ENCODE measurements around the gene DYRK1B.
"Not testable (repeated sequence)": the region's sequence is repeated elsewhere in the genome, so short reads cannot be mapped to it uniquely, and the experiment has no call there.

Gene DYRK1B

DNA sequence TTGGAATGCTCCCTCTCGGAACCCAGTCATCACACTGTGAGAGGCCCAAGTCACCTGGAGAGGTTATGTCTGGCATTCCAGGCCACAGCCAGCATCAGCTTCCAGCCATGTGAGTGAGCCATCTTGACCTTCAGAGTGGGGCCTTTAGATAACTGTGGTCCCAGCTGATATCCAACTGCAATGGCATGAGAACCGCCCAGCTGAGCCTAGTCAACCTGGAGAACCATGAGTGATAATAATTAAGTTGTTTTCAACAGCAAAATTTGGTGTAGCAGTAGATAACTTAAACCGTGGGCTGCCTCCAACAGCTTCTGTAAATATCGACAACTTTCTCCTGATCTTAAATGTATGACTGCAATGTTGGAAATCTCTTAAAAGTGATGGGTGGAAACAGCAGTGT is 24.6 kb downstream of the DYRK1B start:
- in situ Hi-C loops (cut with HindIII; ENCODE audit: low pct_unique_long_range_greater_than_20kb, low sequenced_read_pairs): no loop called here
- no peak for TF ChIP-seq JUND (IDR thresholded peaks at IDR 0.05; ENCODE audit: low read depth)
- no peak for DNase-seq (ENCODE audit: low read depth in 1 of 2, low spot score in 1 of 2)

DNA sequence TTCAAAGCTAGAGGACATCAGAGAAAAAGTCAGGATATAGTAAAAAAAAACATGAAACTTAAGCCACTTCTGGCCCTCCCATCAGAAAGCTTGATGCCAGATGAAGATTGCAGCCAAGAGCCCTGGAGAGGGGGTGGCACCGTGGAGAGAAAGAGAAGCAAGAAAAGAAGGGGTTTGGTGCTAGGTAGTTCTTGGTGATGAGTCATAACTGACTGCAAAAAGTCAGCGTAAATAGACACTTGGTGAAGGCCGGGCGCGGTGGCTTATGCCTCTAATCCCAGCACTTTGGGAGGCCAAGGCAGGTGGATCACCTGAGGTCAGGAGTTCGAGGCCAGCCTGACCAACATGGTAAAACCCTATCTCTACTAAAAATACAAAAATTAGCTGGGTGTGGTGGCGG is 25.3 kb downstream of the DYRK1B start:
- in situ Hi-C loops (cut with HindIII; ENCODE audit: low pct_unique_long_range_greater_than_20kb, low sequenced_read_pairs); DNase-seq (ENCODE audit: low read depth in 1 of 2, low spot score in 1 of 2): not testable (repeated sequence)

DNA sequence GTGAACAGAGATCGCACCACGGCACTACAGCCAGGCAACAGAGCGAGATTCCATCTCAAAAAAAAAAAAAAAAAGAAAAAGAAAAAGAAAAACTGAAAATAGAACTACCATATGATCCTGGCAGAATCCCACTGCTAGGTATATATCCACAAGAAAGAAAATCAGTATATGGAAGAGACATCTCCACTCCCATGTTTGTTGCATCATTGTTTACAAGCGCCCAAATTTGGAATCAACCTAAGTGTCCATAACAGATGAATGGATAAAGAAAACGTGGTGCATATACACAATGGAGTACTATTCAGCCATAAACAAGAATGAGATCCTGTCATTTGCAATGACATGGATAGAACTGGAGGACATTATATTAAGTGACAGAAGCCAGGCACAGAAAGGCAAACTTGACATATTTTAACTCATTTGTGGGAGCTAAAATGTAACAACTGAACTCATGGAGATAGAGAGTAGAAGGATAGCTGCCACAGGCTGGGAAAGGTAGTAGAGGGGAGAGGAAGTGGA is 26.1 kb downstream of the DYRK1B start:
- in situ Hi-C loops (cut with HindIII; ENCODE audit: low pct_unique_long_range_greater_than_20kb, low sequenced_read_pairs): no loop called here
- no peak for DNase-seq (ENCODE audit: low read depth in 1 of 2, low spot score in 1 of 2)
- no peak for TF ChIP-seq JUND (IDR thresholded peaks at IDR 0.05; ENCODE audit: low read depth)

DNA sequence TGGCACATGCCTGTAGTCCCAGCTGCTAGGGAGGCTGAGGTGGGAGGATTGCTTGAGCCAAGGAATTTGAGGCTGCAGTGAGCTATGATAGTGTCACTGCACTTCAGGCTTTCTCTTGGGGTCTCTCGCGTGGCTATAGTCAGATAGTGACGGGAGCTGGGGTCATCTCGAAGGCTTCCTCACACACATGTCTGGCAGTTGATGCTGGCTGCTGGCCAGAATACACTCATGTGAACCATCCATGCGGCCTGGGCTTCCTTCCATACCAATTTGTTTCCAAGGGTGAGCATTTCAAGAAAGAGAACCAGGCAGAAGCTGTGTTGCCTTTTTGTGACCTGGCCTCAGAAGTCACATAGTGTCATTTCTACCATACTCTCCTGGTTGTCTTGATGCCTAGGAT is 28.9 kb downstream of the DYRK1B start:
- in situ Hi-C loops (cut with HindIII; ENCODE audit: low pct_unique_long_range_greater_than_20kb, low sequenced_read_pairs): no loop called here
- DNase-seq (ENCODE audit: low read depth in 1 of 2, low spot score in 1 of 2): no peak

DNA sequence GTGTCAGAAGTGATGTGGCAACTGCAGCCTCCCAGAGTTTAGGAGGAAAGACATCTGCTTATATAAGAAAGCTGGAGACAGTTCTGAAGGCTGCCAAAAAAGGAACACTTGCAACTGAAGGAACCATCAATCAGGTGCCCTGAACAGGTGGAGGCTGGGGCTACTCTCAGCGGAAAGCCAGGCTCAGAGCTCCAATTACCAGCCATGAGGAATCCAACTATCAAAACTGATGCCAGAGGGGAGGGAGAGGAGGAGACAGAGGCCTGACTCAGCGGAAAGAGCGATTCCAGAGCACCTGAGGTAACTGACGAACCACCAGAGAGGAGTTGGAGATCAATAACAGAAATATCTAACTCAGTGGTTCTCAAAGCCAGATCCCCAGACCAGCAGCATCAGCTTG is 31.0 kb downstream of the DYRK1B start:
- in situ Hi-C loops (cut with HindIII; ENCODE audit: low pct_unique_long_range_greater_than_20kb, low sequenced_read_pairs): no loop called here
- no peak for DNase-seq (ENCODE audit: low read depth in 1 of 2, low spot score in 1 of 2)

More for the DNA sequence above, 28.9 kb downstream of the DYRK1B start:
- TF ChIP-seq JUND (IDR thresholded peaks at IDR 0.05; ENCODE audit: low read depth): no peak

DNA sequence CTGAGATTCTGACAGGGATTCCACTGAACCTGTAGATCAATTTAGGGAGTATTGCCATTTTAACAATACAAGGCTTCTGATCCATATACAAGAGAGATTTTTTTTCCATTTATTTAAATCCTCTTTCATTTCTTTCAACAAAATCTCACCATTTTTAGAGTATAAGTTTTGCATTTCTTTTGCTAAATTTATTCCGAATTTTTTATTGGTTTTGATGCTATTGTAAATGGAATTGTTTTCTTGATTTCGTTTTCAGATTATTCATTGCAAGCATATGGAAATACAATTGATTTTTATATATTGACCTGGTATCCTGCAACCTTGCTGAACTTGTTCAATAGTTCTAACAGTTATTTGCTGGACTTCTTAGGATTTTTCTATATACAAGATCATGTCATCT is 36.9 kb downstream of the DYRK1B start:
- in situ Hi-C loops (cut with HindIII; ENCODE audit: low pct_unique_long_range_greater_than_20kb, low sequenced_read_pairs): no loop called here
- no peak for DNase-seq (ENCODE audit: low read depth in 1 of 2, low spot score in 1 of 2)

More for the DNA sequence above, 31.0 kb downstream of the DYRK1B start:
- no peak for TF ChIP-seq JUND (IDR thresholded peaks at IDR 0.05; ENCODE audit: low read depth)

DNA sequence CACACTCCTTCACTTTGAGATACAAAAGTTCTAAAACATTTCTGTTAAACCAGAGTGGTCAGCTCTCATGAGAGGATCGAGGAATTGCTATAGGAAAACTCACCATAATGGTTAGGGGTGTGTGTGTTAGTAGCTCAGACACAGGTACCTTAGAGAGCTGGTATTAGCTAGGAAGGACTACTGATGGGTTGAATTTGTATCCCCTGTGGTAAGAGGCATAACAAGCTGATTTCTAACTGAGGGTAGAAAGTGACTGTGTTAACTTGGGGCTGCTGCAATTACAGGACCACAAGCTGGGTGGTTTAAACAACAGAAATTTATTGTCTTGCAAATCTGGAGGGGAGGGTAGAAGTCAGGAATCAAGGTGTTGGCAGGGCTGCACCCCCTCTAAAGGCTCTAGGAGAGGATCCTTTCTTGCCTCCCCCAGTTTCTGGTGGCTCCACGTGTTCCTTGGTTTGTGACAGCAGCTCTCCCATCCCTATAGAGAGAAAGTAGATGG is 37.9 kb downstream of the DYRK1B start:
- no peak for DNase-seq (ENCODE audit: low read depth in 1 of 2, low spot score in 1 of 2)
- TF ChIP-seq JUND (IDR thresholded peaks at IDR 0.05; ENCODE audit: low read depth): no peak
- in situ Hi-C loops (cut with HindIII; ENCODE audit: low pct_unique_long_range_greater_than_20kb, low sequenced_read_pairs): no loop called here

More for the DNA sequence above, 36.9 kb downstream of the DYRK1B start:
- no peak for TF ChIP-seq JUND (IDR thresholded peaks at IDR 0.05; ENCODE audit: low read depth)

DNA sequence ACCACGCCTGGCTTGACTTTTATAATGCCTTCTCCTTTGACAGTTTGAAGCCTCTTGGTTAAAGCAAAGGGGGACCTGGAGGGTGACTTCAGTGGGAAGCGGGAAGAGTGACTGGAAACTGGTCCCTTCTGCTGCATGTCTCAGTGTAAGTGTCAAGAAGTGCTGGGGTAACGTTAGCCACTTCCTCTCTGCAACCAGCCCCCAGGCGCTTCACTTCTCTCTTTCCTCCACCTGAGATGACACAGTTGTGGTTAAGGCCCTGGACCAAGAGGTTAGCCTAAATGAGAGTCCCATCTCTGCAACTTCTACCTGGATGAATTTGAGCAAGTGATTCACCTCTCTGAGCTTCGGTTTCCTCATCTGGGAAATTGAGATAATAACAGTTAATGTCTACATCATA is 39.0 kb downstream of the DYRK1B start:
- DNase-seq (ENCODE audit: low read depth in 1 of 2, low spot score in 1 of 2): no peak
- in situ Hi-C loops (cut with HindIII; ENCODE audit: low pct_unique_long_range_greater_than_20kb, low sequenced_read_pairs): no loop called here
- no peak for TF ChIP-seq JUND (IDR thresholded peaks at IDR 0.05; ENCODE audit: low read depth)

DNA sequence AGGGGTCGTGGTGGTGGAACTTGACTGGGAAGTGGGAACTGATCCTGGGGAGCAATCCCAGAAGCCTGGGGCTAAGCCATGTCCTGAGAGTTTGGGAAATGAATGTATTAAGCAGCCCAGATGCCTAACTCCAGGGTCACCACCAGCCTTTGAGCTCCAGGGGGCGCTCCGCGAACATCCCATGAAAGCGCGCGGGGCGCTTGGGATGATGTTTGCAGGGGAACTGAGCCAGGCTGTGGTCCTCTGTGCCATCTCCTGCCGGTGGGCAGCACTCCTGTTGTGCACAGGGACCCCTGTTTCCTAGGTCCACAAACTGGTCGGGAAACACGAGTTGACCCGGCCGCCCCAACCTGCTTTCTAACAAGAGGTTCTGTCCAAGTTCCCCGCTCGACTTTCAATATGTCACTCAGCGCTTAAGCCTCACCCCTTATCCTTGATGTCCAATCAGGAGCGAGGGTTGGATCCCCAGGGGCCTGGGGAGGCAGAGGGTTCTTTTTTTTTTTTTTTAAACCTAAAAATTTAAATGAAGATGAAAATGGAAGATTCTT is 40.9 kb downstream of the DYRK1B start:
- TF ChIP-seq JUND (IDR thresholded peaks at IDR 0.05; ENCODE audit: low read depth): no peak
- peak; percentile 50 to 74 for DNase-seq (ENCODE audit: low read depth in 1 of 2, low spot score in 1 of 2)
- in situ Hi-C loops (cut with HindIII; ENCODE audit: low pct_unique_long_range_greater_than_20kb, low sequenced_read_pairs): no loop called here

DNA sequence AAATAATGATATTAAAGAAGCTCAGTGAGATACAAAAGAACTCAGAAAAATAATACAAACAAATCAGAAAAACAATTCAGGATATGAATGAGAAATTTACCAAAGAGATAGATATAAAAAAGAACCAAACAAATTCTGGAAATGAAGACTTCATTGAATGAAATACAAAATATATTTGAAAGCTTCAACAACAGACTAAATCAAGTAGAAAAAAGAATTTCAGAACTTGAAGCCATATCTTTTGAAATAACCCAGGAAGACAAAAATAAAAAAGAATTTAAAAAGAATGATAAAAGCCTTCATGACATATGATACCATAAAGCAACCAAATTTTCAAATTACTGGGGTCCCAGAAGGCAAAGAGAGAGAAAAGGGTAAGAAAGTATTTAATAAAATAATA is 45.7 kb downstream of the DYRK1B start:
- in situ Hi-C loops (cut with HindIII; ENCODE audit: low pct_unique_long_range_greater_than_20kb, low sequenced_read_pairs): no loop called here
- TF ChIP-seq JUND (IDR thresholded peaks at IDR 0.05; ENCODE audit: low read depth): no peak
- DNase-seq (ENCODE audit: low read depth in 1 of 2, low spot score in 1 of 2): no peak

DNA sequence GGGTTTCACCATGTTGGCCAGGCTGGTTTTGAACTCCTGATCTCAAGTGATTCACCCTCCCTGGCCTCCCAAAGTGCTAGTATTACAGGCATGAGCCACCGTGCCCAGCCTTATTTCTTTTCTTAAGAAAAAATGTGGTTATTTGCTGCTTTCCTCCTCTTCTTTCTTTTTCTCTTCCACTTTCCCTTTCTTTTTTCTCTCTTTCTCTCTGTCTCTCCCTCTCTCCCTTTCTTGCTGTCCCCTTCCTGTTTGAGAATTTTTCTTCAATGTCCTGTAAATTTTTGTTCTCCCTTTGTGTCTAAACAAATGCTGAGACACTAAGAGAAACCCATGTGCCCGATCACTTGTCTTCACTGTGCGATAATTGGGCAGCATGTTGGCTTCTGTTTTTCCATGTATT is 53.1 kb downstream of the DYRK1B start:
- no peak for DNase-seq (ENCODE audit: low read depth in 1 of 2, low spot score in 1 of 2)
- in situ Hi-C loops (cut with HindIII; ENCODE audit: low pct_unique_long_range_greater_than_20kb, low sequenced_read_pairs): no loop called here
- TF ChIP-seq JUND (IDR thresholded peaks at IDR 0.05; ENCODE audit: low read depth): no peak

DNA sequence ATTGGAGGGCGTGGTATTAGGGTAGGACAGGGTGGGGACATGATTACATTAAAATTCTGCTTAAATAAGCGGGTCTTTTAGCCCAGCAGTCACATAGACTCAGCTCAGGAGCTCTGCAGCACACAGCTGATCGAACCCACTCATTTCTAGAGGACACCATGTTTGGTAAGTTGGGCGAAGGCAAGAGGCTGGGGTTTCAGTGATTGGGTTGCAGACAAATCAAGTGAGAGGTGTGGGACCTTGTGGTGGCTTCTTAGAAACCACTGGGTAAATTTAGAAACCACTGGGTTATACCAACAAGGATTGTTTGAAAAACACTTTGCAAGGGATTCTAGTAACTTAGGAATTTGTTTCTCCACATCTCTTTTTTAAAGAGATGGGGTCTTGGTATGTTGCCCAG is 55.2 kb downstream of the DYRK1B start, which contains the start of gene LEUTX:
Gene LEUTX (plus strand): TSS at position 92 of the 400 bp plus-strand sequence. CDS start 67 bp downstream, at position 159.
- in situ Hi-C loops (cut with HindIII; ENCODE audit: low pct_unique_long_range_greater_than_20kb, low sequenced_read_pairs): no loop called here
- DNase-seq (ENCODE audit: low read depth in 1 of 2, low spot score in 1 of 2): no peak
- no peak for TF ChIP-seq JUND (IDR thresholded peaks at IDR 0.05; ENCODE audit: low read depth)
